Fibroblast of lung (primary cell): ENCODE results near the gene CNOT1. TPM values are rescaled to one million over a fixed set of nuclear protein-coding genes. Genes with fewer than 3 reads are reported as not detected.

ENCODE experiments used
- DNase-seq, 2 donors: peaks; one replicate each; pipeline versions ENCODE4 v3.0.0 to v3.0.0-alpha.2; 2010; ENCODE audit warnings: low read depth in 2 of 2
- H2AFZ ChIP-seq: 2 replicates; pipeline ENCODE4 v1.5.1; 2012; ENCODE audit warnings: low read length, control low read depth, inconsistent platforms
- H3K27ac ChIP-seq: 2 replicates; pipeline ENCODE4 v1.5.1; 2011; ENCODE audit warnings: low read length, control low read depth; ENCODE audit not compliant: insufficient read depth
- H3K27me3 ChIP-seq: 2 replicates; pipeline ENCODE4 v1.5.1; 2011; ENCODE audit warnings: mild to moderate bottlenecking, low read length; ENCODE audit not compliant: control insufficient read depth, insufficient read depth
- H3K36me3 ChIP-seq: 2 replicates; pipeline ENCODE4 v1.5.1; 2011; ENCODE audit warnings: low read length; ENCODE audit not compliant: control insufficient read depth, insufficient read depth
- H3K4me1 ChIP-seq: 2 replicates; pipeline ENCODE4 v1.5.1; 2011; ENCODE audit warnings: low read length; ENCODE audit not compliant: control insufficient read depth, insufficient read depth; ENCODE audit errors: extremely low read depth
- H3K4me2 ChIP-seq: 2 replicates; pipeline ENCODE4 v1.5.1; 2011; ENCODE audit warnings: low read length, control low read depth; ENCODE audit not compliant: insufficient read depth; ENCODE audit errors: extremely low read depth
- H3K4me3 ChIP-seq, 4 experiments: fragments of 200-600 bp in 1 of 4; sonication (generic) in 1 of 4; replicated peaks in 1 of 4; 2 replicates each; pipeline ENCODE4 v1.5.1; 2011 to 2016; ENCODE audit warnings: low read length in 4 of 4, low read depth in 3 of 4, mild to moderate bottlenecking in 3 of 4, control low read depth in 2 of 4, inconsistent platforms in 1 of 4, mixed read lengths in 1 of 4; ENCODE audit not compliant: insufficient read depth in 1 of 4; ENCODE audit errors: control extremely low read depth in 1 of 4
- H3K79me2 ChIP-seq: 2 replicates; pipeline ENCODE4 v1.5.1; 2012; ENCODE audit warnings: mild to moderate bottlenecking, low read length, inconsistent platforms; ENCODE audit not compliant: control insufficient read depth, insufficient read depth
- H3K9ac ChIP-seq: 2 replicates; pipeline ENCODE4 v1.5.1; 2011; ENCODE audit warnings: mild to moderate bottlenecking, low read length, control low read depth; ENCODE audit not compliant: insufficient read depth
- H3K9me3 ChIP-seq: 2 replicates; pipeline ENCODE4 v1.5.1; 2012; ENCODE audit warnings: low read depth, low read length; ENCODE audit not compliant: control insufficient read depth, insufficient read depth
- H4K20me1 ChIP-seq: 2 replicates; pipeline ENCODE4 v1.5.1; 2011; ENCODE audit warnings: low read length; ENCODE audit not compliant: control insufficient read depth, insufficient read depth; ENCODE audit errors: extremely low read depth
- CTCF ChIP-seq, 2 donors: IDR thresholded peaks in 1 of 2; conservative IDR thresholded peaks in 1 of 2; 1 replicate in 1 of 2; 2 replicates in 1 of 2; pipeline ENCODE4 v1.5.1; 2011 to 2012; ENCODE audit warnings: low read length in 2 of 2, control low read depth in 1 of 2, inconsistent platforms in 1 of 2, low read depth in 1 of 2, mild to moderate bottlenecking in 1 of 2
- EZH2 ChIP-seq: IDR thresholded peaks from 2 replicates; pipeline ENCODE4 v1.5.1; 2012; ENCODE audit warnings: low read length, control low read depth, mild to moderate bottlenecking; ENCODE audit errors: missing control alignments
- polyA plus RNA-seq, 2 donors: library from polyadenylated mRNA; depleted of rRNA in 1 of 2; stranded (reverse) in 1 of 2; unstranded in 1 of 2; fragments of >200 nt; gene quantifications; 2 replicates each; pipeline ENCODE4 v1.2.1, GENCODE V29; 2011 to 2012; ENCODE audit warnings: missing spikeins in 1 of 2
- total RNA-seq: library from RNA; depleted of rRNA; stranded (reverse); fragments of >200 nt; gene quantifications from 2 replicates; pipeline ENCODE4 v1.2.1, GENCODE V29; 2014

The CNOT1 gene
- total and polyA plus RNA-seq, 2 donors (not counting 1 experiment from before 2014, with no cell fraction given), result 59.0 to 162 TPM

GRCh38 chr16:58589326-58589905, 40.2 kb downstream of the CNOT1 start:
- TF ChIP-seq EZH2 (no peak), CTCF (conservative IDR thresholded peaks at IDR 0.05 in 1 of 2, IDR thresholded peaks at IDR 0.05 in 1 of 2; ENCODE audit: low read depth in 1 of 2, low read length in 2 of 2) (no peak)
- H2AFZ ChIP-seq, result no peak overlapping the region
- no peak overlapping the region for H3K4me3 ChIP-seq
- no peaks in the 10 kb centered on the region for H3K27me3 ChIP-seq
- no peaks in the 10 kb centered on the region for H3K9me3 ChIP-seq
- no peaks in the 10 kb centered on the region for H4K20me1 ChIP-seq
- H3K36me3 ChIP-seq, result peaks cover 7% of the 10 kb centered on the region
- no peaks in the 10 kb centered on the region for H3K4me1 ChIP-seq
- peak in 1 of 2 donors; percentile 60 for DNase-seq
- peaks cover 4% of the 10 kb centered on the region for H3K79me2 ChIP-seq
- no peak overlapping the region for H3K4me2 ChIP-seq
- no peak overlapping the region for H3K27ac ChIP-seq
- H3K9ac ChIP-seq, result no peak overlapping the region

GRCh38 chr16:58588406-58588805, 41.2 kb downstream of the CNOT1 start:
- H3K27ac ChIP-seq, result no peak overlapping the region
- TF ChIP-seq CTCF (conservative IDR thresholded peaks at IDR 0.05 in 1 of 2, IDR thresholded peaks at IDR 0.05 in 1 of 2; ENCODE audit: low read depth in 1 of 2, low read length in 2 of 2) (no peak), EZH2 (no peak)
- peaks cover 7% of the 10 kb centered on the region for H3K36me3 ChIP-seq
- H3K4me1 ChIP-seq, result no peaks in the 10 kb centered on the region
- peaks cover 2% of the 10 kb centered on the region for H3K79me2 ChIP-seq
- no peaks in the 10 kb centered on the region for H4K20me1 ChIP-seq
- H3K9me3 ChIP-seq, result no peaks in the 10 kb centered on the region
- no peak overlapping the region for H3K4me2 ChIP-seq
- H3K4me3 ChIP-seq, result no peak overlapping the region
- H3K27me3 ChIP-seq, result no peaks in the 10 kb centered on the region
- no peak for DNase-seq
- H3K9ac ChIP-seq, result no peak overlapping the region
- no peak overlapping the region for H2AFZ ChIP-seq

- no peaks in the 10 kb centered on the region for H3K79me2 ChIP-seq
These were observed 43.1 kb downstream of the CNOT1 start for GRCh38 chr16:58586340-58587030.

More at GRCh38 chr16:58586340-58587030, 43.1 kb downstream of the CNOT1 start:
- TF ChIP-seq CTCF (conservative IDR thresholded peaks at IDR 0.05 in 1 of 2, IDR thresholded peaks at IDR 0.05 in 1 of 2; ENCODE audit: low read depth in 1 of 2, low read length in 2 of 2), result no peak
- TF ChIP-seq EZH2, result no peak
- H3K4me3 ChIP-seq, result no peak overlapping the region
- H3K9me3 ChIP-seq, result no peaks in the 10 kb centered on the region
- H3K27me3 ChIP-seq, result no peaks in the 10 kb centered on the region
- no peak overlapping the region for H2AFZ ChIP-seq
- H3K4me1 ChIP-seq, result no peaks in the 10 kb centered on the region
- no peak for DNase-seq
- peaks cover 9% of the 10 kb centered on the region for H3K36me3 ChIP-seq
- no peak overlapping the region for H3K27ac ChIP-seq
- H3K9ac ChIP-seq, result no peak overlapping the region
- H3K4me2 ChIP-seq, result no peak overlapping the region
- H4K20me1 ChIP-seq, result no peaks in the 10 kb centered on the region
